OCI-LY1 (cell line): ENCODE results near the gene TEP1.

ENCODE experiments used
- H2AFZ ChIP-seq: fragments of 200-600 bp; sonication (generic), shearing (Covaris generic); 2 replicates; pipeline ENCODE4 v1.6.0; 2014; ENCODE audit warnings: antibody characterized with exemption, mild to moderate bottlenecking, low read length
- H3F3A ChIP-seq: fragments of 200-600 bp; sonication (generic), shearing (Covaris generic); 2 replicates; pipeline ENCODE4 v1.6.0; 2014; ENCODE audit warnings: mild to moderate bottlenecking, antibody characterized with exemption, low read length, moderate library complexity; ENCODE audit not compliant: insufficient read depth
- H3K27ac ChIP-seq: fragments of 200-600 bp; sonication (generic); 2 replicates; pipeline ENCODE4 v1.5.1; 2014; ENCODE audit warnings: low read length, mixed run types, mild to moderate bottlenecking, low read depth; ENCODE audit not compliant: poor library complexity, severe bottlenecking
- H3K27me3 ChIP-seq: fragments of 200-600 bp; sonication (generic); 2 replicates; pipeline ENCODE4 v1.6.0; 2014; ENCODE audit warnings: antibody characterized with exemption, mild to moderate bottlenecking, low read length, moderate library complexity; ENCODE audit not compliant: insufficient read depth
- H3K36me3 ChIP-seq: fragments of 200-600 bp; sonication (generic); 2 replicates; pipeline ENCODE4 v1.6.1; 2014; ENCODE audit warnings: mild to moderate bottlenecking, antibody characterized with exemption, low read length, moderate library complexity, mixed read lengths; ENCODE audit not compliant: insufficient read depth
- H3K4me1 ChIP-seq: fragments of 200-600 bp; sonication (generic); 2 replicates; pipeline ENCODE4 v1.5.1; 2014; ENCODE audit warnings: mild to moderate bottlenecking, low read length, moderate library complexity; ENCODE audit not compliant: insufficient read depth, severe bottlenecking
- H3K4me2 ChIP-seq: fragments of 200-600 bp; sonication (generic), shearing (Covaris generic); 2 replicates; pipeline ENCODE4 v1.6.1; 2014; ENCODE audit warnings: low read length
- H3K4me3 ChIP-seq: fragments of 200-600 bp; sonication (generic); 2 replicates; pipeline ENCODE4 v1.5.1; 2014; ENCODE audit warnings: low read length, low read depth, mild to moderate bottlenecking, mixed read lengths; ENCODE audit not compliant: poor library complexity, severe bottlenecking
- H3K79me2 ChIP-seq: fragments of 200-600 bp; shearing (Covaris generic); 2 replicates; pipeline ENCODE4 v1.6.1; 2016; ENCODE audit warnings: mixed run types, low read length, mixed read lengths; ENCODE audit not compliant: insufficient read depth
- H3K9ac ChIP-seq: fragments of 200-600 bp; sonication (generic), shearing (Covaris generic); 2 replicates; pipeline ENCODE4 v1.6.1; 2014; ENCODE audit warnings: mild to moderate bottlenecking, low read length, mixed read lengths
- H3K9me2 ChIP-seq: fragments of 200-600 bp; sonication (generic), shearing (Covaris generic); 2 replicates; pipeline ENCODE4 v1.6.1; 2014; ENCODE audit warnings: low read depth, mild to moderate bottlenecking, low read length, mixed read lengths
- H3K9me3 ChIP-seq: fragments of 200-600 bp; shearing (Covaris generic); 2 replicates; pipeline ENCODE4 v1.6.1; 2014; ENCODE audit warnings: low read length, mixed read lengths
- H4K20me1 ChIP-seq: fragments of 200-600 bp; sonication (generic), shearing (Covaris generic); 2 replicates; pipeline ENCODE4 v1.6.0; 2016; ENCODE audit warnings: mild to moderate bottlenecking, low read length; ENCODE audit not compliant: insufficient read depth
- EZH2 ChIP-seq: fragments of 200-600 bp; sonication (generic), shearing (Covaris generic); IDR thresholded peaks from 2 replicates; pipeline ENCODE4 v1.8.0; 2017; ENCODE audit warnings: borderline replicate concordance, mixed run types, mild to moderate bottlenecking, antibody characterized with exemption, low read length, moderate library complexity, mixed read lengths
- TF ChIP-seq, protein P1 (sequence below): fragments of 200-600 bp; sonication (generic), shearing (Covaris generic); IDR thresholded peaks from 2 replicates; pipeline ENCODE4 v1.5.1; 2017; ENCODE audit warnings: mild to moderate bottlenecking, antibody characterized with exemption, low read length, moderate library complexity, mixed read lengths

Gene TEP1

DNA sequence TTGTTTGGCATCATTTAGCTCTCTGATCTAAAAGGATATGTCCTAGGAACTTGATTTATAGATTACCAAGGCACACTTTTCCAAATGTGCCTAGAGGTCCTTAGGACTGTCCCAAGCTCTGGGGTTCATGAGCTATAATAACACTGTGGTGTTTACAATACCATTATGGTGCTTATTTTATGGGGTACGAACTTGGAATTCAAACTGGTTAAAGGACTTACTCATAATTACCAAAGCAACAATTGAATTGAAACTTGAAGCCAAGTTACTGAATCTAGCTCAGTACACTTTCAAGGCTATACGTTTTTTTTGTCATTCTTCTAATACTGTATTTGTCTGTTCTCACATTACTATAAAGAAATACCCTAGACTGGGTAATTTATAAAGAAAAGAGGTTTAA is 9.6 kb upstream of the TEP1 start:
- Histone ChIP-seq H3K9me2 (no peaks in the 10 kb centered on the region), H3K4me3 (no peak overlapping the region), H3K79me2 (no peaks in the 10 kb centered on the region), H3K4me2 (no peak overlapping the region), H3K9ac (no peak overlapping the region), H3K27ac (no peak overlapping the region), H4K20me1 (no peaks in the 10 kb centered on the region), H3K4me1 (peaks cover 7% of the 10 kb centered on the region), H3K36me3 (no peaks in the 10 kb centered on the region), H3F3A (no peaks in the 10 kb centered on the region), H3K27me3 (no peaks in the 10 kb centered on the region), H3K9me3 (no peaks in the 10 kb centered on the region), H2AFZ (no peak overlapping the region)
- TF ChIP-seq, protein P1, sequence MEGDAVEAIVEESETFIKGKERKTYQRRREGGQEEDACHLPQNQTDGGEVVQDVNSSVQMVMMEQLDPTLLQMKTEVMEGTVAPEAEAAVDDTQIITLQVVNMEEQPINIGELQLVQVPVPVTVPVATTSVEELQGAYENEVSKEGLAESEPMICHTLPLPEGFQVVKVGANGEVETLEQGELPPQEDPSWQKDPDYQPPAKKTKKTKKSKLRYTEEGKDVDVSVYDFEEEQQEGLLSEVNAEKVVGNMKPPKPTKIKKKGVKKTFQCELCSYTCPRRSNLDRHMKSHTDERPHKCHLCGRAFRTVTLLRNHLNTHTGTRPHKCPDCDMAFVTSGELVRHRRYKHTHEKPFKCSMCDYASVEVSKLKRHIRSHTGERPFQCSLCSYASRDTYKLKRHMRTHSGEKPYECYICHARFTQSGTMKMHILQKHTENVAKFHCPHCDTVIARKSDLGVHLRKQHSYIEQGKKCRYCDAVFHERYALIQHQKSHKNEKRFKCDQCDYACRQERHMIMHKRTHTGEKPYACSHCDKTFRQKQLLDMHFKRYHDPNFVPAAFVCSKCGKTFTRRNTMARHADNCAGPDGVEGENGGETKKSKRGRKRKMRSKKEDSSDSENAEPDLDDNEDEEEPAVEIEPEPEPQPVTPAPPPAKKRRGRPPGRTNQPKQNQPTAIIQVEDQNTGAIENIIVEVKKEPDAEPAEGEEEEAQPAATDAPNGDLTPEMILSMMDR, result no peak
- TF ChIP-seq EZH2, result no peak

- Histone ChIP-seq H3K9me2 (no peaks in the 10 kb centered on the region), H3F3A (no peaks in the 10 kb centered on the region), H3K4me3 (no peak overlapping the region), H3K9ac (no peak overlapping the region), H2AFZ (no peak overlapping the region), H3K27me3 (no peaks in the 10 kb centered on the region), H4K20me1 (no peaks in the 10 kb centered on the region), H3K4me2 (no peak overlapping the region), H3K9me3 (no peaks in the 10 kb centered on the region), H3K4me1 (no peaks in the 10 kb centered on the region), H3K36me3 (no peaks in the 10 kb centered on the region), H3K27ac (no peak overlapping the region), H3K79me2 (no peaks in the 10 kb centered on the region)
- TF ChIP-seq EZH2, result no peak
- TF ChIP-seq, protein P1, result no peak
Measured at GRCh38 chr14:20421267-20421666, 8.0 kb upstream of the TEP1 start.

DNA sequence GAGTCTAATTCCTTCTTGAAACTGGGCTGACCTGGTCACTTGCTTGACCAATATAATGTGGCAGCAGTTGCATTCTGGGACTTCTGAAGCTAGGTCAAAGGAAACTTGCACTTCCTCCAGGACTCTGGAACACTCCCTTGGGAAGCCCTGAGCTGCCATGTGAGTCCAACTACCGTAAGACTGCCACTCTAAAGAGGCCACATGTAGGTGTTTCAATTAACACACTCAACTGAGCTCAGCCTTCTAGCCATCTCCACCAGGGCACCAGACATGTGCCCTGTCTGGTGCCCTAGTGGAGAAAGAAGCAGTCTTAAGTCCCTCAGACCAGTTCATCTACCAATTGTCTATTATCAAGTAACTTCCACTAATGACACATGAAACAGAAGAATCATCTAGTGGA is 6.1 kb upstream of the TEP1 start:
- H3K27ac ChIP-seq, result no peak overlapping the region

More for the DNA sequence above, 6.1 kb upstream of the TEP1 start:
- H3K4me3 ChIP-seq, result no peak overlapping the region
- TF ChIP-seq, protein P1, result no peak
- no peak for TF ChIP-seq EZH2
- no peaks in the 10 kb centered on the region for H4K20me1 ChIP-seq
- H3F3A ChIP-seq, result no peaks in the 10 kb centered on the region
- H3K27me3 ChIP-seq, result no peaks in the 10 kb centered on the region
- peaks cover 4% of the 10 kb centered on the region for H3K4me1 ChIP-seq
- H3K9ac ChIP-seq, result no peak overlapping the region
- no peaks in the 10 kb centered on the region for H3K9me3 ChIP-seq
- no peaks in the 10 kb centered on the region for H3K79me2 ChIP-seq
- no peak overlapping the region for H3K4me2 ChIP-seq
- no peaks in the 10 kb centered on the region for H3K36me3 ChIP-seq
- H2AFZ ChIP-seq, result no peak overlapping the region
- no peaks in the 10 kb centered on the region for H3K9me2 ChIP-seq
